Endothelial cell of umbilical vein (primary cell): Measurements from ENCODE around the gene TMEM26. TPM values are rescaled to one million over a fixed set of nuclear protein-coding genes. Genes with fewer than 3 reads are reported as not detected.

Source experiments
- BruUV-seq: library from RNA; stranded (reverse); fragments of 400-500 nt; replicated peaks from 2 replicates; lab custom pipeline; 2021; lab: Mats Ljungman, UMichigan
- CTCF ChIA-PET: fragments of 300-600, 350-600 bp; sonication (Branson Sonifier 250); formaldehyde crosslinking; loops from one replicate; lab custom pipeline; 2021; ENCODE audit warnings: antibody characterized with exemption, inconsistent platforms; lab: Charles Lee
- POLR2A ChIA-PET: fragments of 300-600, 350-600 bp; sonication (Branson Sonifier 250); formaldehyde crosslinking; loops from one replicate; lab custom pipeline; 2021; ENCODE audit warnings: antibody characterized with exemption, inconsistent platforms; lab: Charles Lee
- DNase-seq: peaks from one replicate; pipeline ENCODE4 v3.0.0-alpha.2; 2011; ENCODE audit warnings: low read depth, low spot score
- FAIRE-seq: peaks from 2 replicates; lab custom pipeline; 2011; peaks lifted over from hg19 to GRCh38; lab: Jason Lieb, UNC
- H2AFZ ChIP-seq: 2 replicates; pipeline ENCODE4 v1.6.0; 2012; ENCODE audit warnings: low read depth, low read length, control low read depth, inconsistent platforms
- H3K27ac ChIP-seq: 2 replicates; pipeline ENCODE4 v1.5.1; 2011; ENCODE audit warnings: low read depth, mild to moderate bottlenecking, control low read depth, low read length, moderate library complexity; ENCODE audit not compliant: insufficient read depth
- H3K27me3 ChIP-seq, 2 experiments: 2 replicates each; pipeline versions ENCODE4 v1.6.0 to v1.6.1; 2011; ENCODE audit warnings: low read length in 2 of 2, mixed read lengths in 1 of 2; ENCODE audit not compliant: control insufficient read depth in 2 of 2, insufficient read depth in 2 of 2
- H3K36me3 ChIP-seq, 2 experiments: 2 replicates in 1 of 2; 3 replicates in 1 of 2; pipeline ENCODE4 v1.5.1; 2011; ENCODE audit warnings: low read length in 2 of 2, mild to moderate bottlenecking in 1 of 2, moderate library complexity in 1 of 2; ENCODE audit not compliant: control insufficient read depth in 2 of 2, insufficient read depth in 2 of 2; ENCODE audit errors: extremely low read depth in 1 of 2
- H3K4me1 ChIP-seq: 3 replicates; pipeline ENCODE4 v1.5.1; 2011; ENCODE audit warnings: mild to moderate bottlenecking, low read length; ENCODE audit not compliant: control insufficient read depth, insufficient read depth; ENCODE audit errors: extremely low read depth
- H3K4me2 ChIP-seq: 2 replicates; pipeline ENCODE4 v1.6.1; 2011; ENCODE audit warnings: low read length, control low read depth, mixed read lengths; ENCODE audit not compliant: insufficient read depth
- H3K4me3 ChIP-seq, 3 experiments: fragments of 200-600 bp in 1 of 3; sonication (generic), shearing (Covaris generic) in 1 of 3; replicated peaks in 1 of 3; 2 replicates each; pipeline ENCODE4 v1.5.1; 2011 to 2016; ENCODE audit warnings: control low read depth in 3 of 3, low read length in 3 of 3, mild to moderate bottlenecking in 2 of 3, inconsistent platforms in 1 of 3, low read depth in 1 of 3, moderate library complexity in 1 of 3; ENCODE audit not compliant: insufficient read depth in 1 of 3
- H3K79me2 ChIP-seq: 2 replicates; pipeline ENCODE4 v1.6.0; 2012; ENCODE audit warnings: low read length, inconsistent platforms; ENCODE audit not compliant: control insufficient read depth, insufficient read depth
- H3K9ac ChIP-seq: replicated peaks from 2 replicates; pipeline ENCODE3; 2011; ENCODE audit warnings: low read length, control low read depth; ENCODE audit not compliant: insufficient read depth; ENCODE audit errors: extremely low read depth
- H3K9me1 ChIP-seq: replicated peaks from 3 replicates; pipeline ENCODE4 v1.6.0; 2011; ENCODE audit warnings: mild to moderate bottlenecking, low read length; ENCODE audit not compliant: control insufficient read depth, insufficient read depth; ENCODE audit errors: extremely low read depth
- H3K9me3 ChIP-seq: replicated peaks from 2 replicates; pipeline ENCODE4 v1.5.1; 2012; ENCODE audit warnings: low read length, inconsistent platforms; ENCODE audit not compliant: control insufficient read depth, insufficient read depth
- H4K20me1 ChIP-seq: replicated peaks from 2 replicates; pipeline ENCODE3; 2011; ENCODE audit warnings: mild to moderate bottlenecking, low read length; ENCODE audit not compliant: control insufficient read depth, insufficient read depth; ENCODE audit errors: extremely low read depth
- CTCF ChIP-seq, 2 donors: IDR thresholded peaks; 1 replicate in 1 of 2; 2 replicates in 1 of 2; pipeline ENCODE4 v1.5.1; 2011; ENCODE audit warnings: low read length in 2 of 2, mild to moderate bottlenecking in 2 of 2, moderate library complexity in 2 of 2, control low read depth in 1 of 2, inconsistent platforms in 1 of 2, low read depth in 1 of 2; ENCODE audit not compliant: insufficient read depth in 1 of 2; ENCODE audit errors: extremely low read depth in 1 of 2
- EZH2 ChIP-seq: IDR thresholded peaks from 2 replicates; pipeline ENCODE4 v1.6.1; 2012; ENCODE audit warnings: borderline replicate concordance, low read depth, mild to moderate bottlenecking, moderate library complexity, low read length, inconsistent platforms; ENCODE audit not compliant: severe bottlenecking
- FOS ChIP-seq: IDR thresholded peaks from 2 replicates; pipeline ENCODE4 v1.6.1; 2011; ENCODE audit warnings: mild to moderate bottlenecking, low read length, moderate library complexity, borderline replicate concordance; ENCODE audit not compliant: insufficient read depth
- GATA2 ChIP-seq: IDR thresholded peaks from 2 replicates; pipeline ENCODE4 v1.7.0; 2011; ENCODE audit warnings: low read depth, mild to moderate bottlenecking, moderate library complexity, mixed read lengths, low read length; ENCODE audit not compliant: insufficient read length, insufficient read depth
- JUN ChIP-seq: IDR thresholded peaks from 2 replicates; pipeline ENCODE4 v1.6.1; 2011; ENCODE audit warnings: borderline replicate concordance, low read depth; ENCODE audit not compliant: insufficient read length, insufficient read depth
- MAX ChIP-seq: IDR thresholded peaks from 2 replicates; pipeline ENCODE4 v1.6.1; 2011; ENCODE audit not compliant: insufficient read depth, insufficient read length
- MYC ChIP-seq: IDR thresholded peaks from one replicate; pipeline ENCODE4 v1.6.1; 2011; ENCODE audit warnings: mild to moderate bottlenecking, low read depth, low read length
- POLR2A ChIP-seq: IDR thresholded peaks from 2 replicates; pipeline ENCODE4 v1.6.1; 2012; ENCODE audit warnings: low read depth, mild to moderate bottlenecking, control low read depth, low read length
- POLR2AphosphoS5 ChIP-seq: IDR thresholded peaks from 2 replicates; pipeline ENCODE4 v1.6.1; 2012; ENCODE audit warnings: low read depth, mild to moderate bottlenecking, control low read depth, low read length, moderate library complexity; ENCODE audit not compliant: insufficient read depth
- dilution Hi-C: fragments of 300-500 bp; cut with MboI; formaldehyde crosslinking; loops from one replicate; pipeline ENCODE4 v1.15.0; 2019; ENCODE audit warnings: low sequenced_read_pairs; ENCODE audit not compliant: extremely low pct_ligation_motif_present
- intact Hi-C: fragments of 100-400 bp; cut with micrococcal nuclease; formaldehyde crosslinking; loops from one replicate; pipeline ENCODE4 v1.10.0; 2022
- polyA plus RNA-seq, 4 experiments: library from polyadenylated mRNA; depleted of rRNA in 3 of 4; stranded (reverse) in 3 of 4; unstranded in 1 of 4; fragments of >200 nt; gene quantifications; 2 replicates each; pipeline versions ENCODE4 v1.2.1 to v1.2.3, GENCODE V29; 2011 to 2012; ENCODE audit warnings: missing spikeins in 1 of 4
- total RNA-seq: library from RNA; stranded (reverse); gene quantifications from 2 replicates; pipeline ENCODE4 v1.2.3, GENCODE V29; 2021

Gene TMEM26
- total and polyA plus RNA-seq, 2 donors (not counting 3 experiments of a cell fraction or from before 2014, with no cell fraction given): 0.07 to 0.27 TPM

DNA sequence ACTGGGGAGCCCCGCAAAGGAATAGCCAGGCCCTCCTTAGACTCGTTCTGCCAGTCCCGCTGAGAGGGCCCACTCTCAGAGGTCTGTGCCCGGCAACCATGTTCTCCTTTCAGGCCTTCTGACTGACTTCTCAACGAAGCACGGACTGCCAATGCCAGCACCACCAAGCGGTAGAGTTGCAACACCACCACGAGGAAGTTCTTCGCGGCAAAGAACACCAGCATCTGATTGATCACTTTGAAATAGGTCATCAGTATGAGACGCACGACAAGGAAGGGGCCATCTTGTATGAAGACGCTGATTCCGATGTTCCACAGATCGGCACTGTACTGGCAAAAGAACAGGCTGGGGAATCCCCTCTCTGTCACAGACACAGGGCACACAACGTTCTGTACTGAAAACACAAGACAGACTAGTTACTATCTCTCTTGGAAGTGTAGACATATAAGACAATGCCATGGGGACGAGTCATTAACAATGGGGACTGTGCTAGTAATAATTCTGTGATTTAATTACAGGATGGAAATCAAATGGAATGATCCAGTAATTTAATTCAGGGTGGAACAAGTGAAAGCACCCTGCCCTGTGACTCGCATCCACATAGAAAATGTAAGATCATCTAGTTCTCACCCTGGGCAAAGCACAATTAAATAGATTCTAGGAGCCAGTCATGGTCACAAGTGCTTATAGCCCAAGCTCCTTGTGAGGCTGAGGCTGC, 42.7 kb downstream of the TMEM26 start:
- no peak overlapping the region for H2AFZ ChIP-seq
- no peaks in the 10 kb centered on the region for H4K20me1 ChIP-seq
- dilution Hi-C loops: no loop called here
- FAIRE-seq (no peak), DNase-seq (no peak)
- no peaks in the 10 kb centered on the region for H3K79me2 ChIP-seq
- ChIA-PET POLR2A (no interaction called here), CTCF (no interaction called here)
- H3K36me3 ChIP-seq: no peaks in the 10 kb centered on the region
- no TSS peak for BruUV-seq
- TF ChIP-seq GATA2: no peak
- no peak for TF ChIP-seq POLR2AphosphoS5
- TF ChIP-seq EZH2: no peak
- TF ChIP-seq POLR2A: no peak
- TF ChIP-seq FOS: no peak
- TF ChIP-seq MAX: no peak
- TF ChIP-seq CTCF (IDR thresholded peaks at IDR 0.05; ENCODE audit: extremely low read depth in 1 of 2, insufficient read depth in 1 of 2, low read depth in 1 of 2, low read length in 2 of 2): no peak
- no peak for TF ChIP-seq MYC
- no peak for TF ChIP-seq JUN
- no peaks in the 10 kb centered on the region for H3K4me1 ChIP-seq
- H3K27me3 ChIP-seq: no peaks in the 10 kb centered on the region
- H3K4me2 ChIP-seq: no peak overlapping the region
- no peak overlapping the region for H3K27ac ChIP-seq
- no peaks in the 10 kb centered on the region for H3K9me1 ChIP-seq
- no peak overlapping the region for H3K9ac ChIP-seq
- intact Hi-C loops: no loop called here
- no peak overlapping the region for H3K4me3 ChIP-seq
- H3K9me3 ChIP-seq: no peaks in the 10 kb centered on the region
